GM18909 (cell line): Measurements from ENCODE around the gene ZNF519.
"Not testable (repeated sequence)": the region's sequence is repeated elsewhere in the genome, so short reads cannot be mapped to it uniquely, and the experiment has no call there.

Experiments
- ATAC-seq: cut with Tn5 transposase; IDR thresholded peaks from one replicate; pipeline ENCODE4 v1.9.1; 2021; ENCODE audit warnings: mild to moderate bottlenecking; ENCODE audit not compliant: unreplicated experiment, poor library complexity

Gene ZNF519

GRCh38 chr18:14147935-14148865 lies 16.0 kb upstream of the ZNF519 start:
- ATAC-seq: not testable (repeated sequence)

GRCh38 chr18:14146771-14147170 lies 14.5 kb upstream of the ZNF519 start:
- not testable (repeated sequence) for ATAC-seq

GRCh38 chr18:14145581-14146338 lies 13.5 kb upstream of the ZNF519 start:
- not testable (repeated sequence) for ATAC-seq

GRCh38 chr18:14145021-14145420 lies 12.8 kb upstream of the ZNF519 start:
- ATAC-seq: not testable (repeated sequence)

GRCh38 chr18:14144628-14144895 lies 12.3 kb upstream of the ZNF519 start:
- no peak for ATAC-seq

GRCh38 chr18:14143871-14144627 lies 11.8 kb upstream of the ZNF519 start:
- ATAC-seq: not testable (repeated sequence)

- not testable (repeated sequence) for ATAC-seq
Measured at GRCh38 chr18:14143396-14143795, 11.2 kb upstream of the ZNF519 start.

GRCh38 chr18:14142177-14142576 lies 9.9 kb upstream of the ZNF519 start:
- not testable (repeated sequence) for ATAC-seq

- not testable (repeated sequence) for ATAC-seq
Measured at GRCh38 chr18:14139583-14139982, 7.3 kb upstream of the ZNF519 start.

GRCh38 chr18:14137971-14138370 lies 5.7 kb upstream of the ZNF519 start:
- not testable (repeated sequence) for ATAC-seq

- peak; percentile 19 for ATAC-seq
Measured at GRCh38 chr18:14131696-14132270, 452 bp downstream of the ZNF519 start.

GRCh38 chr18:14130804-14131203 lies 1.4 kb downstream of the ZNF519 start:
- not testable (repeated sequence) for ATAC-seq

- ATAC-seq: no peak
Measured at GRCh38 chr18:14124689-14125088, 7.5 kb downstream of the ZNF519 start.

GRCh38 chr18:14122097-14122496 lies 10.1 kb downstream of the ZNF519 start:
- ATAC-seq: no peak

GRCh38 chr18:14120926-14121325 lies 11.3 kb downstream of the ZNF519 start:
- no peak for ATAC-seq

- no peak for ATAC-seq
Measured at GRCh38 chr18:14117606-14118005, 14.6 kb downstream of the ZNF519 start.

- no peak for ATAC-seq
Measured at GRCh38 chr18:14106906-14107305, 25.3 kb downstream of the ZNF519 start.

- ATAC-seq: no peak
Measured at GRCh38 chr18:14104906-14105748, 27.1 kb downstream of the ZNF519 start.

- no peak for ATAC-seq
Measured at GRCh38 chr18:14104201-14104600, 28.0 kb downstream of the ZNF519 start.
